Breast epithelium (tissue), 3 donors: ENCODE results near the gene CASZ1.

ENCODE experiments used
- CTCF ChIP-seq, 3 donors: fragments of 450-650 bp; IDR thresholded peaks; one replicate each; pipeline ENCODE4 v1.5.1; 2016 to 2017; ENCODE audit warnings: antibody characterized with exemption in 3 of 3, mild to moderate bottlenecking in 3 of 3, moderate library complexity in 3 of 3
- POLR2A ChIP-seq: fragments of 450-650 bp; IDR thresholded peaks from one replicate; pipeline ENCODE4 v1.6.1; 2016; ENCODE audit warnings: antibody characterized with exemption, mild to moderate bottlenecking, moderate library complexity

GRCh38 chr1:10724948-10725847 is 71.2 kb downstream of the CASZ1 start:
- TF ChIP-seq CTCF (IDR thresholded peaks at IDR 0.05), result no peak
- no peak for TF ChIP-seq POLR2A
